ENCODE measurements around the gene PAK1. TPM values are rescaled to one million over a fixed set of nuclear protein-coding genes. Genes with fewer than 3 reads are reported as not detected.
A peak's percentile ranks its signal among the peaks of the same experiment; 100 is the strongest.

Gene PAK1
- total and polyA plus RNA-seq, 2 donors (not counting 3 experiments of a cell fraction or from before 2014, with no cell fraction given) = 5.6 to 12.9 TPM

DNA sequence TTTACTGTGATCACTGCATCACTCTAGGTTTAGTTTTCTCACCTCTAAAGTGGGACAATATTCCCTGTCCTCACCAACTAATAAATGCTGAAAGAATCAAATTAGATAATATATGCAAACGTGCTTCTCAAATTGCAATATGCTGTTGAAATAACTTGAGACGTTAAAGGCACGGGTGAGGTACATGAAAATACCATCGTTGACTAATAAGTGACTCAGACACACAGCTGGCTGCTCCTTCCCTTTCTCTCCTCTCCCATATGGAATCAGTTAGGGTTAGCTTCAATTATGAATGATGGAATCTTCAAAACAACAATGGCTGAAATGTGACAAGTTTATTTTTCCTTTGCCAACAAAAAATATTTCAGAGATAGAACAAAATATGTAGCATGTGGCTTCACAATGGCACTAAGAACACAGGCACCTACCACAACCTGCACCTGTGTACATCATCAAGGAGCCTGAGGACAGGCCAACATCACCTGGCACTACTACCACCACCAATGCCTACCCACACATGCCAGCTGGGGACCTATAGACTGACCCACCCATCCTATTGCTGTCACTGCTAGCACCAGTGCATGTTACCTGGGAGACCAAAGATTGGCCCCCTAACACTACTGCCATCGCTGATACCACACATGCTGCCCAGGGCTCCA lies 186.2 kb downstream of the PAK1 start:
- CTCF ChIA-PET = interaction anchor here (0.7 to 1.4 kb wide), 2 partner anchors 9 to 261 kb away, joined by 3 to 6 read pairs; no protein-coding TSS in a partner anchor
- no peaks in the 10 kb centered on the region for H3K4me1 ChIP-seq (ENCODE audit: control insufficient read depth, extremely low read depth, insufficient read depth, low read length)
- H3K4me3 ChIP-seq (replicated peaks in 1 of 3; ENCODE audit: insufficient read depth in 1 of 3, low read depth in 1 of 3, low read length in 3 of 3) = no peak overlapping the region
- TF ChIP-seq POLR2A (IDR thresholded peaks at IDR 0.05; ENCODE audit: low read depth, low read length) = no peak
- no peak for TF ChIP-seq EZH2 (IDR thresholded peaks at IDR 0.05; ENCODE audit: borderline replicate concordance, low read depth, low read length, severe bottlenecking)
- TF ChIP-seq MYC (IDR thresholded peaks at IDR 0.05; ENCODE audit: low read depth, low read length) = no peak
- TF ChIP-seq CTCF (IDR thresholded peaks at IDR 0.05; ENCODE audit: extremely low read depth in 1 of 2, insufficient read depth in 1 of 2, low read depth in 1 of 2, low read length in 2 of 2) = no peak
- TF ChIP-seq POLR2AphosphoS5 (IDR thresholded peaks at IDR 0.05; ENCODE audit: insufficient read depth, low read depth, low read length) = no peak
- no peak for TF ChIP-seq JUN (IDR thresholded peaks at IDR 0.05; ENCODE audit: borderline replicate concordance, insufficient read depth, insufficient read length, low read depth)
- TF ChIP-seq, protein P1, sequence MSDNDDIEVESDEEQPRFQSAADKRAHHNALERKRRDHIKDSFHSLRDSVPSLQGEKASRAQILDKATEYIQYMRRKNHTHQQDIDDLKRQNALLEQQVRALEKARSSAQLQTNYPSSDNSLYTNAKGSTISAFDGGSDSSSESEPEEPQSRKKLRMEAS (IDR thresholded peaks at IDR 0.05; ENCODE audit: insufficient read depth, insufficient read length) = no peak
- no peak for TF ChIP-seq GATA2 (IDR thresholded peaks at IDR 0.05; ENCODE audit: insufficient read depth, insufficient read length, low read depth, low read length)
- TF ChIP-seq FOS (IDR thresholded peaks at IDR 0.05; ENCODE audit: borderline replicate concordance, insufficient read depth, low read length) = no peak
- dilution Hi-C loops (cut with MboI; ENCODE audit: extremely low pct_ligation_motif_present, low sequenced_read_pairs) (no loop called here), intact Hi-C loops (cut with micrococcal nuclease) (no loop called here)
- H3K27ac ChIP-seq (ENCODE audit: insufficient read depth, low read depth, low read length) = no peak overlapping the region
- no peaks in the 10 kb centered on the region for H3K79me2 ChIP-seq (ENCODE audit: control insufficient read depth, insufficient read depth, low read length)
- no peaks in the 10 kb centered on the region for H4K20me1 ChIP-seq (replicated peaks; ENCODE audit: control insufficient read depth, extremely low read depth, insufficient read depth, low read length)
- DNase-seq (ENCODE audit: low read depth, low spot score) = no peak
- no TSS peak for BruUV-seq (replicated peaks)
- H3K9ac ChIP-seq (replicated peaks; ENCODE audit: extremely low read depth, insufficient read depth, low read length) = no peak overlapping the region
- H3K4me2 ChIP-seq (ENCODE audit: insufficient read depth, low read length) = no peak overlapping the region
- peak; percentile 21 for FAIRE-seq
- no peaks in the 10 kb centered on the region for H3K9me3 ChIP-seq (replicated peaks; ENCODE audit: control insufficient read depth, insufficient read depth, low read length)
- no peaks in the 10 kb centered on the region for H3K9me1 ChIP-seq (replicated peaks; ENCODE audit: control insufficient read depth, extremely low read depth, insufficient read depth, low read length)
- POLR2A ChIA-PET = no interaction called here
- peaks cover 8 to 12% of the 10 kb centered on the region in 2 experiments for H3K27me3 ChIP-seq (ENCODE audit: control insufficient read depth in 2 of 2, insufficient read depth in 2 of 2, low read length in 2 of 2)
- H2AFZ ChIP-seq (ENCODE audit: low read depth, low read length) = no peak overlapping the region
- no peaks in the 10 kb centered on the region for H3K36me3 ChIP-seq (ENCODE audit: control insufficient read depth in 2 of 2, extremely low read depth in 1 of 2, insufficient read depth in 2 of 2, low read length in 2 of 2)

All from endothelial cell of umbilical vein (primary cell).